ENCODE measurements around the gene TLR10. TPM values are rescaled to one million over a fixed set of nuclear protein-coding genes. Genes with fewer than 3 reads are reported as not detected.
A peak's percentile ranks its signal among the peaks of the same experiment; 100 is the strongest.

The TLR10 gene
- total and polyA plus RNA-seq, 9 of the 15 experiments (the other 6 are each of a cell fraction or from before 2014, with no cell fraction given) = 0.03 to 0.05 TPM; not detected in 7

GRCh38 chr4:38805530-38806145 lies 22.8 kb upstream of the TLR10 start:
- in situ Hi-C loops (cut with MboI) = no loop called here
- TF ChIP-seq DEAF1 (CRISPR knock-in tag; IDR thresholded peaks at IDR 0.05) = no peak
- TF ChIP-seq, protein P1, sequence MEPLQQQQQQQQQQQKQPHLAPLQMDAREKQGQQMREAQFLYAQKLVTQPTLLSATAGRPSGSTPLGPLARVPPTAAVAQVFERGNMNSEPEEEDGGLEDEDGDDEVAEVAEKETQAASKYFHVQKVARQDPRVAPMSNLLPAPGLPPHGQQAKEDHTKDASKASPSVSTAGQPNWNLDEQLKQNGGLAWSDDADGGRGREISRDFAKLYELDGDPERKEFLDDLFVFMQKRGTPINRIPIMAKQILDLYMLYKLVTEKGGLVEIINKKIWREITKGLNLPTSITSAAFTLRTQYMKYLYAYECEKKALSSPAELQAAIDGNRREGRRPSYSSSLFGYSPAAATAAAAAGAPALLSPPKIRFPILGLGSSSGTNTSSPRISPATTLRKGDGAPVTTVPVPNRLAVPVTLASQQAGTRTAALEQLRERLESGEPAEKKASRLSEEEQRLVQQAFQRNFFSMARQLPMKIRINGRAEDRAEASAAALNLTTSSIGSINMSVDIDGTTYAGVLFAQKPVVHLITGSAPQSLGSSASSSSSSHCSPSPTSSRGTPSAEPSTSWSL (CRISPR knock-in tag; IDR thresholded peaks at IDR 0.05; ENCODE audit: borderline replicate concordance) = no peak
- TF ChIP-seq RBM39 (optimal IDR thresholded peaks at IDR 0.05; ENCODE audit: low read depth, low read length) = no peak
- TF ChIP-seq SRSF1 (IDR thresholded peaks at IDR 0.05; ENCODE audit: low read depth, low read length) = no peak
- TF ChIP-seq ZNF77 (CRISPR knock-in tag; IDR thresholded peaks at IDR 0.05) = no peak
- TF ChIP-seq TEAD1 (CRISPR knock-in tag; IDR thresholded peaks at IDR 0.05) = no peak
- TF ChIP-seq TAF7 (tag; IDR thresholded peaks at IDR 0.05) = no peak
- no peak for TF ChIP-seq ZNF280B (CRISPR knock-in tag; IDR thresholded peaks at IDR 0.05)
- no peak for TF ChIP-seq ZNF76 (CRISPR knock-in tag; IDR thresholded peaks at IDR 0.05; ENCODE audit: borderline replicate concordance)
- TF ChIP-seq ZNF395 (CRISPR knock-in tag; IDR thresholded peaks at IDR 0.05) = no peak
- TF ChIP-seq SMARCB1 (IDR thresholded peaks at IDR 0.05; ENCODE audit: insufficient read length, low read depth) = no peak
- TF ChIP-seq ZBTB26 (CRISPR knock-in tag; IDR thresholded peaks at IDR 0.05) = no peak
- peak; percentile 29; the same call in 1 of the 2 replicates for TF ChIP-seq DMBX1 (CRISPR knock-in tag; IDR thresholded peaks at IDR 0.05; ENCODE audit: borderline replicate concordance)

More at GRCh38 chr4:38805530-38806145, 22.8 kb upstream of the TLR10 start:
- DNase-seq (ENCODE audit: extremely low read depth in 1 of 4, low spot score in 3 of 4) = peak in 1 of 4 experiments; percentile 20
- Histone ChIP-seq H3K4me3 (no peak overlapping the region), H2AFZ (ENCODE audit: low read depth, low read length) (peak overlapping the region; percentile 62), H3K4me2 (ENCODE audit: insufficient read depth, low read length) (peak overlapping the region; percentile 22; the same call in 1 of the 2 replicates), H3K27me3 (ENCODE audit: control insufficient read depth in 2 of 2, insufficient read depth in 2 of 2, low read length in 2 of 2) (no peaks in the 10 kb centered on the region), H3K9me1 (ENCODE audit: control insufficient read depth, insufficient read depth, low read length) (no peaks in the 10 kb centered on the region), H3K27ac (ENCODE audit: extremely low read depth, low read depth, low read length) (no peak overlapping the region), H3K36me3 (ENCODE audit: control insufficient read depth, insufficient read depth, low read length) (no peaks in the 10 kb centered on the region), H3K9me3 (replicated peaks; ENCODE audit: control insufficient read depth, insufficient read depth, low read depth, low read length) (no peaks in the 10 kb centered on the region), H3K4me1 (replicated peaks in 1 of 2; ENCODE audit: control insufficient read depth in 2 of 2, insufficient read depth in 2 of 2, low read length in 2 of 2) (no peaks in the 10 kb centered on the region), H3K79me2 (ENCODE audit: control insufficient read depth, insufficient read depth, low read length) (no peaks in the 10 kb centered on the region), H4K20me1 (replicated peaks; ENCODE audit: control insufficient read depth, insufficient read depth, low read length) (no peaks in the 10 kb centered on the region), H3K9ac (ENCODE audit: insufficient read depth in 1 of 2, low read depth in 2 of 2, low read length in 2 of 2) (no peak overlapping the region)
- BruUV-seq (replicated peaks) = no TSS peak
- WGBS (ENCODE audit: insufficient coverage, low coverage, missing lambda C conversion rate) = 7% methylated on average over 5 of the region's 5 CpGs
- FAIRE-seq = peak; percentile 88
- peak; percentile 77 for ATAC-seq
- intact Hi-C loops (cut with micrococcal nuclease) = no loop called here
- POLR2A ChIA-PET = interaction anchor here (0.6 to 0.9 kb wide), 2 partner anchors 72 to 75 kb away, joined by 3 to 4 read pairs; no protein-coding TSS in a partner anchor
- CTCF ChIA-PET (ENCODE audit: low intra/inter-chr PET ratio) = no interaction called here

All from K562 (cell line).